Panc1 (cell line): Measurements from ENCODE around the gene RPS6KL1. TPM values are rescaled to one million over a fixed set of nuclear protein-coding genes. Genes with fewer than 3 reads are reported as not detected.

Experiments used
- ATAC-seq: fragments of 200-7000 bp; cut with Tn5 transposase; 2 replicates; pipeline ENCODE4 v1.9.1; 2020; ENCODE audit warnings: mild to moderate bottlenecking, moderate library complexity
- BruUV-seq: library from RNA; stranded (reverse); fragments of 400-500 nt; replicated peaks from 2 replicates; lab custom pipeline; 2021; lab: Mats Ljungman, UMichigan
- CTCF ChIA-PET: fragments of 300-600 bp; sonication (Branson Sonifier 250); formaldehyde crosslinking; loops from one replicate; lab custom pipeline; 2022; ENCODE audit warnings: antibody characterized with exemption; lab: Charles Lee
- POLR2A ChIA-PET: fragments of 300-600 bp; sonication (Branson Sonifier 250); formaldehyde crosslinking; loops from one replicate; lab custom pipeline; 2022; ENCODE audit warnings: antibody characterized with exemption; lab: Charles Lee
- DNase-seq: peaks from one replicate; pipeline ENCODE4 v3.0.0-alpha.2; 2010; ENCODE audit warnings: low read depth, low spot score
- H3K27ac ChIP-seq: 2 replicates; pipeline ENCODE4 v1.5.1; 2011; ENCODE audit warnings: mild to moderate bottlenecking, low read length, inconsistent platforms
- H3K27me3 ChIP-seq: fragments of 200-500 bp; sonication (Bioruptor generic); 2 replicates; pipeline ENCODE4 v1.6.0; 2014; ENCODE audit warnings: low read length, inconsistent platforms; ENCODE audit not compliant: control insufficient read depth, insufficient read depth
- H3K36me3 ChIP-seq: fragments of 200-500 bp; sonication (Bioruptor generic); 2 replicates; pipeline ENCODE4 v1.5.1; 2014; ENCODE audit warnings: inconsistent platforms, mild to moderate bottlenecking, low read length, moderate library complexity; ENCODE audit not compliant: control insufficient read depth, insufficient read depth
- H3K4me1 ChIP-seq: 2 replicates; pipeline ENCODE4 v1.5.1; 2011; ENCODE audit warnings: inconsistent platforms, mild to moderate bottlenecking, low read length, moderate library complexity; ENCODE audit not compliant: control insufficient read depth, insufficient read depth
- H3K4me3 ChIP-seq, 2 experiments: 2 replicates each; pipeline ENCODE4 v1.5.1; 2011 to 2012; ENCODE audit warnings: low read depth in 2 of 2, low read length in 2 of 2, mild to moderate bottlenecking in 2 of 2, inconsistent platforms in 1 of 2, moderate library complexity in 1 of 2
- H3K9me3 ChIP-seq: fragments of 200-500 bp; sonication (Bioruptor generic); 2 replicates; pipeline ENCODE4 v1.5.1; 2014; ENCODE audit warnings: low read depth, mild to moderate bottlenecking, inconsistent platforms, low read length, moderate library complexity; ENCODE audit not compliant: control insufficient read depth, insufficient read depth
- CTCF ChIP-seq: fragments of 450-650 bp; IDR thresholded peaks from 2 replicates; pipeline ENCODE4 v1.5.1; 2017; ENCODE audit warnings: mild to moderate bottlenecking
- POLR2AphosphoS5 ChIP-seq: IDR thresholded peaks from 2 replicates; pipeline ENCODE4 v1.6.1; 2012; ENCODE audit warnings: mild to moderate bottlenecking, low read depth, low read length, moderate library complexity
- REST ChIP-seq, 2 experiments: IDR thresholded peaks; 2 replicates each; pipeline ENCODE4 v1.6.1; 2011 to 2012; ENCODE audit warnings: low read depth in 2 of 2, control low read depth in 1 of 2, low read length in 1 of 2, mild to moderate bottlenecking in 1 of 2, moderate library complexity in 1 of 2; ENCODE audit not compliant: insufficient read depth in 1 of 2
- SIN3A ChIP-seq: IDR thresholded peaks from 2 replicates; pipeline ENCODE4 v1.6.1; 2012; ENCODE audit warnings: low read depth, mild to moderate bottlenecking, low read length, moderate library complexity, borderline replicate concordance; ENCODE audit not compliant: insufficient read depth
- TCF7L2 ChIP-seq: IDR thresholded peaks from 2 replicates; pipeline ENCODE4 v1.6.1; 2011; ENCODE audit warnings: mild to moderate bottlenecking, low read depth, low read length, inconsistent platforms
- in situ Hi-C: cut with HindIII; loops from 2 replicates; pipeline ENCODE4 v1.10.0; 2016; ENCODE audit warnings: low sequenced_read_pairs, low pct_unique_long_range_greater_than_20kb
- intact Hi-C: fragments of 100-400 bp; cut with micrococcal nuclease; formaldehyde crosslinking; loops from one replicate; pipeline ENCODE4 v1.10.0; 2022; ENCODE audit not compliant: unreplicated experiment
- total RNA-seq: library from RNA; stranded (reverse); gene quantifications from one replicate; pipeline ENCODE4 v1.2.1, GENCODE V29; 2021; ENCODE audit not compliant: unreplicated experiment

RPS6KL1 gene
- total RNA-seq, 1 experiment from 2014 or later: 14.9 TPM

GRCh38 chr14:74897642-74898041 is 25.4 kb downstream of the RPS6KL1 start:
- ChIA-PET CTCF (no interaction called here), POLR2A (interaction anchor here (0.7 kb wide), 2 partner anchors 9 to 15 kb away, joined by 5 to 9 read pairs; no protein-coding TSS in a partner anchor)
- DNase-seq: no peak
- no peak for ATAC-seq
- in situ Hi-C loops (no loop called here), intact Hi-C loops (no loop called here)
- no peak overlapping the region for H3K4me3 ChIP-seq
- no peaks in the 10 kb centered on the region for H3K27me3 ChIP-seq
- peaks cover 34% of the 10 kb centered on the region for H3K36me3 ChIP-seq
- no peak overlapping the region for H3K27ac ChIP-seq
- no peak for TF ChIP-seq POLR2AphosphoS5
- no peak for TF ChIP-seq CTCF
- no peak for TF ChIP-seq SIN3A
- no peak for TF ChIP-seq TCF7L2
- no peak for TF ChIP-seq REST (IDR thresholded peaks at IDR 0.05; ENCODE audit: insufficient read depth in 1 of 2, low read depth in 2 of 2, low read length in 1 of 2)
- no peaks in the 10 kb centered on the region for H3K9me3 ChIP-seq
- no TSS peak for BruUV-seq
- H3K4me1 ChIP-seq: no peaks in the 10 kb centered on the region

GRCh38 chr14:74896400-74896799 is 26.7 kb downstream of the RPS6KL1 start:
- BruUV-seq: TSS peak; percentile 22
- Histone ChIP-seq H3K27ac (no peak overlapping the region), H3K4me1 (no peaks in the 10 kb centered on the region), H3K4me3 (no peak overlapping the region), H3K27me3 (no peaks in the 10 kb centered on the region), H3K9me3 (no peaks in the 10 kb centered on the region), H3K36me3 (peaks cover 38% of the 10 kb centered on the region)
- TF ChIP-seq REST (IDR thresholded peaks at IDR 0.05; ENCODE audit: insufficient read depth in 1 of 2, low read depth in 2 of 2, low read length in 1 of 2) (no peak), CTCF (no peak), POLR2AphosphoS5 (no peak), TCF7L2 (no peak), SIN3A (no peak)
- ChIA-PET CTCF (no interaction called here), POLR2A (no interaction called here)
- in situ Hi-C loops (no loop called here), intact Hi-C loops (no loop called here)
- ATAC-seq: no peak
- no peak for DNase-seq
